Endodermal cell (in vitro differentiated cells): ENCODE measurements around the gene DOCK4. TPM values are rescaled to one million over a fixed set of nuclear protein-coding genes. Genes with fewer than 3 reads are reported as not detected.

Experiments
- DNase-seq: peaks from one replicate; pipeline ENCODE4 v3.0.0-alpha.2; 2017
- H3K27ac ChIP-seq: 2 replicates; pipeline ENCODE4 v1.5.1; 2013; ENCODE audit warnings: mild to moderate bottlenecking, low read depth, low read length, moderate library complexity
- H3K27me3 ChIP-seq: 2 replicates; pipeline ENCODE4 v1.6.1; 2013; ENCODE audit warnings: mild to moderate bottlenecking, low read length, moderate library complexity; ENCODE audit not compliant: insufficient read depth, control insufficient read depth, poor library complexity, severe bottlenecking
- H3K36me3 ChIP-seq: 2 replicates; pipeline ENCODE4 v1.7.0; 2013; ENCODE audit warnings: mild to moderate bottlenecking, low read length, moderate library complexity; ENCODE audit not compliant: control insufficient read depth, insufficient read depth
- H3K4me1 ChIP-seq: one replicate; pipeline ENCODE4 v1.7.0; 2013; ENCODE audit warnings: low read length; ENCODE audit not compliant: control insufficient read depth, insufficient read depth
- H3K4me3 ChIP-seq: 2 replicates; pipeline ENCODE4 v1.5.1; 2013; ENCODE audit warnings: mild to moderate bottlenecking, low read length, moderate library complexity
- H3K9ac ChIP-seq: 2 replicates; pipeline ENCODE4 v1.6.1; 2013; ENCODE audit warnings: mild to moderate bottlenecking, low read length, moderate library complexity; ENCODE audit not compliant: poor library complexity, severe bottlenecking; ENCODE audit errors: extremely low read depth
- H3K9me3 ChIP-seq: 2 replicates; pipeline ENCODE4 v1.6.1; 2013; ENCODE audit warnings: mild to moderate bottlenecking, low read length, moderate library complexity; ENCODE audit not compliant: control insufficient read depth
- H3K27ac Mint-ChIP-seq: 2 replicates; pipeline ENCODE4 v1.8.0; 2020; ENCODE audit warnings: mixed read lengths
- H3K27me3 Mint-ChIP-seq: 2 replicates; pipeline ENCODE4 v1.8.0; 2021; ENCODE audit warnings: mild to moderate bottlenecking, mixed read lengths; ENCODE audit not compliant: insufficient read depth
- H3K36me3 Mint-ChIP-seq: 2 replicates; pipeline ENCODE4 v1.8.0; 2020; ENCODE audit warnings: low read depth, mixed read lengths
- H3K4me1 Mint-ChIP-seq: 2 replicates; pipeline ENCODE4 v1.8.0; 2020; ENCODE audit warnings: mixed read lengths
- H3K4me3 Mint-ChIP-seq: 2 replicates; pipeline ENCODE4 v1.8.0; 2020; ENCODE audit warnings: mild to moderate bottlenecking, moderate library complexity, mixed read lengths
- H3K9me3 Mint-ChIP-seq: 2 replicates; pipeline ENCODE4 v1.8.0; 2020; ENCODE audit warnings: mild to moderate bottlenecking, mixed read lengths
- CTCF ChIP-seq: fragments of 200-600 bp; sonication (generic); conservative IDR thresholded peaks from 2 replicates; pipeline ENCODE4 v1.5.0; 2021; ENCODE audit warnings: antibody characterized with exemption, mild to moderate bottlenecking
- WGBS, 2 experiments: methylation state at CpG; one replicate each; pipeline versions ENCODE4 v1.1.5 to v1.1.7; 2013; ENCODE audit warnings: missing lambda C conversion rate in 2 of 2, mixed read lengths in 1 of 2; ENCODE audit not compliant: insufficient coverage in 1 of 2, insufficient read length in 1 of 2; 5-methylcytosine and 5-hydroxymethylcytosine counted together
- total RNA-seq, 2 donors: library from RNA; stranded (reverse); fragmentation: NEBNext Ultra II Directional in 1 of 2; extraction: Animal tissue kit (Norgen Biotek cat#: 25700) in 1 of 2; gene quantifications; 2 replicates in 1 of 2; 3 replicates in 1 of 2; pipeline ENCODE4 v1.2.1, GENCODE V29; 2021

The DOCK4 gene
- total RNA-seq, 2 donors from 2014 or later, result 11.2 to 15.3 TPM

DNA sequence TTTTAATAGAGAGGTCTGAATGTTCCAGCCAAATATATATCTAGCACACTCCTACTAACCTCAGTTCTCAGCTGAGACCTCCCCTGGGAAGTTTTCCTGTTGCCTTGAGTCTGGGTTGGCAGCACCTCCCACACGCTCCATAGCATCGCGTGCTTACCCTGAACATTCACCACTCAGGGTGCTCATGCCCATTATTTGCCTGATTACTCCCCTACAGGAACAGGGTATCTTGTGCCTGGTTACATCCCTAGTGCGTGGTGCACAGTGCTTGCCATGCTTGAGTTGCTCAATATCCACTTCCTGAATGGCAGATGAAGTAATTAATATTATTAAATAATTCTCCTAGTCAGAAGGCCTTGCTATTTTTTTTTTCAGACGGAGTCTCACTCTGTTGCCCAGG lies 374.0 kb downstream of the DOCK4 start:
- no peak overlapping the region for H3K9ac ChIP-seq
- TF ChIP-seq CTCF, result no peak
- WGBS, 2 experiments, result 96 to 100% methylated on average over 2 to 5 of the region's 5 CpGs
- H3K27ac Mint-ChIP-seq, result no peak overlapping the region
- H3K4me3 ChIP-seq, result no peak overlapping the region
- peaks cover 5% of the 10 kb centered on the region for H3K9me3 Mint-ChIP-seq
- H3K27me3 Mint-ChIP-seq, result no peaks in the 10 kb centered on the region
- H3K36me3 ChIP-seq, result no peaks in the 10 kb centered on the region
- H3K27ac ChIP-seq, result no peak overlapping the region
- H3K4me3 Mint-ChIP-seq, result no peak overlapping the region
- no peaks in the 10 kb centered on the region for H3K27me3 ChIP-seq
- peaks cover 9% of the 10 kb centered on the region for H3K9me3 ChIP-seq
- H3K4me1 Mint-ChIP-seq, result peaks cover 15% of the 10 kb centered on the region
- peaks cover 8% of the 10 kb centered on the region for H3K36me3 Mint-ChIP-seq
- no peak for DNase-seq
- no peaks in the 10 kb centered on the region for H3K4me1 ChIP-seq

DNA sequence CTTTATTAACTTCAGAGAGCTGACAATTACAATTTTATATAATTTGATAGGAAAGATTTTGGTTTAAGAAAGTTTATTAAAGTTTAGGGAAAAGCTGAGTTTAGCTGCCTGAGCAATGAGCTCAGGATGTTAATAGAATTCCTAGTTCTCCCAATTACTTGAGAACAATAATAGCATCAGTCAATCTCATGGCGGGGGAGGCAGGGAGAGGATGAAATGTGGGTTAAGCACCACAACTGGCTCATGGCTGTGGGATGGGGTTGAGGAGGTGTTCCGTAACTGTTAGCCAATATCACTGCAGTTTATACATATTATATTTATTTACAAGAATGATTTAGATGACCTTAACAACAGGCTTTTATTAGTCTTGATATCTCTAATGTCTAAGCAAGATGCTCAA lies 377.0 kb downstream of the DOCK4 start:
- DNase-seq, result no peak
- H3K9me3 ChIP-seq, result no peaks in the 10 kb centered on the region
- no peak overlapping the region for H3K27ac ChIP-seq
- H3K27ac Mint-ChIP-seq, result no peak overlapping the region
- no peaks in the 10 kb centered on the region for H3K27me3 Mint-ChIP-seq
- H3K36me3 ChIP-seq, result no peaks in the 10 kb centered on the region
- H3K4me3 Mint-ChIP-seq, result no peak overlapping the region
- H3K4me1 Mint-ChIP-seq, result peaks cover 5% of the 10 kb centered on the region
- no peak overlapping the region for H3K4me3 ChIP-seq
- no peaks in the 10 kb centered on the region for H3K4me1 ChIP-seq
- no CpG with 5 or more reads among the region's 2 CpGs for WGBS, 2 experiments
- H3K9ac ChIP-seq, result no peak overlapping the region
- H3K27me3 ChIP-seq, result no peaks in the 10 kb centered on the region
- no peak for TF ChIP-seq CTCF
- no peaks in the 10 kb centered on the region for H3K36me3 Mint-ChIP-seq
- H3K9me3 Mint-ChIP-seq, result no peaks in the 10 kb centered on the region

GRCh38 chr7:111827863-111828504 lies 378.2 kb downstream of the DOCK4 start:
- H3K4me1 Mint-ChIP-seq, result peaks cover 4% of the 10 kb centered on the region
- TF ChIP-seq CTCF, result no peak
- Histone ChIP-seq H3K4me3 (no peak overlapping the region), H3K9me3 (no peaks in the 10 kb centered on the region), H3K27me3 (no peaks in the 10 kb centered on the region), H3K36me3 (no peaks in the 10 kb centered on the region), H3K4me1 (no peaks in the 10 kb centered on the region), H3K9ac (no peak overlapping the region), H3K27ac (no peak overlapping the region)
- WGBS, 2 experiments, result 100% methylated on average over 1 of the region's 1 CpG; no CpG with 5 or more reads in 1 of the 2 experiments
- DNase-seq, result no peak
- H3K36me3 Mint-ChIP-seq, result no peaks in the 10 kb centered on the region
- H3K27me3 Mint-ChIP-seq, result no peaks in the 10 kb centered on the region
- no peak overlapping the region for H3K27ac Mint-ChIP-seq
- H3K9me3 Mint-ChIP-seq, result no peaks in the 10 kb centered on the region
- H3K4me3 Mint-ChIP-seq, result no peak overlapping the region
